GM21825 (cell line): Measurements from ENCODE around the gene LSS.
"Not testable (repeated sequence)": the region's sequence is repeated elsewhere in the genome, so short reads cannot be mapped to it uniquely, and the experiment has no call there.

ENCODE experiments used
- ATAC-seq: cut with Tn5 transposase; IDR thresholded peaks from one replicate; pipeline ENCODE4 v1.9.1; 2021; ENCODE audit warnings: mild to moderate bottlenecking, moderate library complexity; ENCODE audit not compliant: unreplicated experiment

LSS gene

DNA sequence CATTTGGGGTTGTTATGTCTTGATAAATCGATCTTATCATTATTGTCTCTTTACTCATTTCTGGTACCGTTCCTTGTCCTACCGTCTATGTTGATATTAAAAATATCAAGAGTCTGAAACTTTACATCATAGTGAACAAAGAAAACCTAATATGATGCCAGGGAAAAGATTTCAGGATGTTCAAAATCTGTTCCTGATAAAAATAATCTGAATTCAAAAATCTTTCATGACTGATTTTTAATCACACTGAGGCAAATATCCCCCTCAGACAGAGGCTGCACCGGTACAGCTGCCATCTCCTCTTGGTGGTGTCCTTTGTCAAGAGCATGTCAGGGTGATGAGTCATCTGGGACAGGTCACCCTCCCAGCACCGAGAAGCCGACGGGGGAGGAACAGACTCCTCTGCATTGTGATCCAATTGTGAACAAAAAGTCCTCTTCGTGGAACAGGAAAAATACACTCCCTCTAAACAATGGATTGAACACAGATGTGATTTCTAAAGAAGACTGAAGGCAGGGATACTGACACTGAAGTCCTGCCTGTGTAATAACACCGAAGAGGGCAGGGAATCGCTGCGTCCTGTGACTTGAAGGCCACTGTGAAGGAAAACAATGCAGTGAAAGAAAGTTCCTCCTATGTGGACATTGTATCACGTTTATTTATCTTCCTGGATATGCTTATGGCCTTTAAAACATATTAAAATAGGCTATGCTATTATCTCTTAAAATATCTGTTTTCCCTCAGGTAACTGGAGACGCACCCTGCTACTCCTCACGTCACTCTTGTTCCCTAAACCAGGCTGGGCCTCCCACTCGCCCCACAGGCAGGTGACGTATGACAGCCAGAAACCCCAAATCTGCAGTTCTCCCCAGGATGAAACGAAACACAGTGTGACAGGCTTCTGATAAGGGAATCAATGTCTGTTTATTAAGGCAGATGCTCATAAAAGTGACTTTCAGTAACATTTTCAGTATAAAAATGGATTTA is 40.1 kb downstream of the LSS start:
- no peak for ATAC-seq

GRCh38 chr21:46187814-46188213 is 40.8 kb downstream of the LSS start:
- ATAC-seq: no peak

DNA sequence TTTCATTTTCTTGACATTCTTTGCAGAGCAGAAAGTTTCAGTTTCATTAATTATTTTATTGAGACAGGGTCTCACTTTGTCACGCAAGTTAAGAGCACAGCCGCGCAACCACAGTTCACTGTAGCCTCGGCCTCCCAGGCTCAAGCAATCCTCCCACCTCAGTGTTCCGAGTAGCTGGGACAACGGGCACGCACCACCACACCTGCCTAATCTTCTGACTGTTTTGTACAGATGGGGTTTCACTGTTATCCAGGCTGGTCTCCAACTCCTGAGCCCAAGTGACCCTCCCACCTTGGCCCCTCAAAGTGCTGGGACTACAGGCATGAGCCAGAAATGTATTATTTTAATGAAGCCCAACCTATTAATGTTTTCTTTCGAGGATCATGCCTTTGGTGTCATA is 41.3 kb downstream of the LSS start:
- no peak for ATAC-seq

DNA sequence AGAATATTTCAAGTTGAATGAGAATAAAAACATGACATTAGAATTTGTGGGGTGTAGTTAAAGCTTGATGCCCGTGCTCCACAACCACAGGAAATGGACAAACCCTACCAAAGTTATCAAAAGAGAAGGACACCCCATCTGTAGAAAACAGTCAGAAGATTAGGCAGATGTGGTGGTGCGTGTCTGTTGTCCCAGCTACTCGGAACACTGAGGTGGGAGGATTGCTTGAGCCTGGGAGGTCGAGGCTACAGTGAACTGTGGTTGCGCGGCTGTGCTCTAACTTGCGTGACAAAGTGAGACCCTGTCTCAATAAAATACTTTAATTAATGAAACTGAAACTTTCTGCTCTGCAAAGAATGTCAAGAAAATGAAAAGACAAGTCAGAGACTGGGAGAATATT is 42.9 kb downstream of the LSS start:
- no peak for ATAC-seq

DNA sequence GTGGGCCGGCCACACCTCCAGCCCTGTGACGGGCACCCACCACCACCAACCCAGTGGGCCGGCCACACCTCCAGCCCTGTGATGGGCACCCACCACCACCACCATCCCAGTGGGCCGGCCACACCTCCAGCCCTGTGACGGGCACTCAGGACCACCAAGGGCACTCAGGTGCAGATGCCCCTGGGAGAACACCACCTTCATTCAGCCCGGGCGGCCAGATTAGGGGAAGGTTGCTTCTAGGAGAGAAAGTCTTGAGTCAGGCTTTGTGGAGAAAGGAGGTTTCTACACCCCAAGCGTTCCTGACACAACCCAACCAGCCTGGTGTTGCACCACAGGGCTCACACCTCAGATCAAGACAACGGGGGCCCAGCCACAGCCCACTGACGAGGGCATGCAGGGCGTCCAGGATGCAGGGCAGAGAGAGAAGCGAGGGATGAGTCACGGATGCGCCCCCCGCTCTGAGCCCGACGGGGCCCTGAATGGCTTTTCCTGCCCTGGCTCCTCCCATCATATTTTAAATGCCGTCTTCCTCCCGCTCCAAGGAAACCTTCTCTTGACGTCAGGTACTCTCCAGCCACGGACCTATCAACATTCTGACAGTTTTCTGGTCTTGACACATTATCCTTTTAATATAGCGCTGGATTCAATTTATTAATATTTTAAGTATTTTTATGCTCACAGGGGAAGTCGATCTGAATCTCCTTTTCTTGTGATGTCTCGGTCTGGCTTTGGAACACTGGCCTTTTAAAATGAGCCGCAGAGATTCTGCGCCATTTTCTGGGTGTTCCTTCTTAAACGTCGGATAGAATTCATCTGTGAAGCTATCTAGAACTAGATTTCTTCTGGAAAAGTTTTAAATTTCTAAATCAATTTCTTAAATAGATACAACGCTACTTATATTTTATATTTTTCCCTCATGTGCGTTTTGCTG is 43.7 kb downstream of the LSS start:
- ATAC-seq: peak; percentile 48

DNA sequence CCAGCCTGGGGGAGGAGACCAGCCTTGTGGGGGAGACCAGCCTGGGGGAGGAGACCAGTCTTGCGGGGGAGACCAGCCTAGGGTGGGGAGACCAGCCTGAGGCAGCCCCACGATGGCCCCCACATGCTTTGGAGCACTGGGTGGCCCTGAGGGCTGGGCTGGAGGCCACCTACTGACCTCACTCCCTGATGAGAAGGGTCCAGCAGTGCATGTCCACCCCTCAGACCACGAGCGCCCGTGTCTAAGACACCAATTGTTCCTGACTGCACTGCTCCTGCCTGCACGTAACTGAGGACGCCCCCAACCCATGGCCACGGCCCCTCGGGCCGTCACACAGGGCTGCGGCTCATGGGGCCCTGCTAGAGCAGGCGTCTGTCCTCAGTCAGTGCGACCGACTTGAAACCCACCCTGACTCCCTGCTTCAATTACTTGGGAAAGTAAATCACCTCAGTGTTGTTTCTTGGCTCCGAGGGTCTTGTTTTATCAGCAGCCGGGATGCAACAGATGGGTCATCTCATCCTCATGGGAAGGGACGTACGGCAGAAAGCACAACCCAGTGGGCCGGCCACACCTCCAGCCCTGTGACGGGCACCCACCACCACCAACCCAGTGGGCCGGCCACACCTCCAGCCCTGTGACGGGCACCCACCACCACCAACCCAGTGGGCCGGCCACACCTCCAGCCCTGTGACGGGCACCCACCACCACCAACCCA is 44.5 kb downstream of the LSS start, which contains the start of gene SPATC1L:
Gene SPATC1L, minus strand, starts transcription at position 550 of the 715 bp plus-strand sequence. CDS start 1,643 bp downstream, outside the sequence.
- ATAC-seq: peak; percentile 46

DNA sequence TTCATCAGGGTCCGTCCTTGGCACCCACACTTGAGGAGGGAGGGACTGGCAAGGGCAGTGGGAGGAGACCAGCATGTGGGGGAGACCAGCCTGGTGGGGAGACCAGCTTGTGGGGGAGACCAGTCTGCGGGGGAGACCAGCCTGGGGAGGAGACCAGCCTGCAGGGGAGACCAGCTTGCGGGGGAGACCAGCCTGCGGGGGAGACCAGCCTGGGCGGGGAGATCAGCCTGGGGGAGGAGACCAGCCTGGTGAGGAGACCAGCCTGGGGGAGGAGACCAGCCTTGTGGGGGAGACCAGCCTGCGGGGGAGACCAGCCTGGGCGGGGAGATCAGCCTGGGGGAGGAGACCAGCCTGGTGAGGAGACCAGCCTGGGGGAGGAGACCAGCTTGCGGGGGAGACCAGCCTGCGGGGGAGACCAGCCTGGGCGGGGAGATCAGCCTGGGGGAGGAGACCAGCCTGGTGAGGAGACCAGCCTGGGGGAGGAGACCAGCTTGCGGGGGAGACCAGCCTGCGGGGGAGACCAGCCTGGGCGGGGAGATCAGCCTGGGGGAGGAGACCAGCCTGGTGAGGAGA is 45.2 kb downstream of the LSS start:
- ATAC-seq: not testable (repeated sequence)

DNA sequence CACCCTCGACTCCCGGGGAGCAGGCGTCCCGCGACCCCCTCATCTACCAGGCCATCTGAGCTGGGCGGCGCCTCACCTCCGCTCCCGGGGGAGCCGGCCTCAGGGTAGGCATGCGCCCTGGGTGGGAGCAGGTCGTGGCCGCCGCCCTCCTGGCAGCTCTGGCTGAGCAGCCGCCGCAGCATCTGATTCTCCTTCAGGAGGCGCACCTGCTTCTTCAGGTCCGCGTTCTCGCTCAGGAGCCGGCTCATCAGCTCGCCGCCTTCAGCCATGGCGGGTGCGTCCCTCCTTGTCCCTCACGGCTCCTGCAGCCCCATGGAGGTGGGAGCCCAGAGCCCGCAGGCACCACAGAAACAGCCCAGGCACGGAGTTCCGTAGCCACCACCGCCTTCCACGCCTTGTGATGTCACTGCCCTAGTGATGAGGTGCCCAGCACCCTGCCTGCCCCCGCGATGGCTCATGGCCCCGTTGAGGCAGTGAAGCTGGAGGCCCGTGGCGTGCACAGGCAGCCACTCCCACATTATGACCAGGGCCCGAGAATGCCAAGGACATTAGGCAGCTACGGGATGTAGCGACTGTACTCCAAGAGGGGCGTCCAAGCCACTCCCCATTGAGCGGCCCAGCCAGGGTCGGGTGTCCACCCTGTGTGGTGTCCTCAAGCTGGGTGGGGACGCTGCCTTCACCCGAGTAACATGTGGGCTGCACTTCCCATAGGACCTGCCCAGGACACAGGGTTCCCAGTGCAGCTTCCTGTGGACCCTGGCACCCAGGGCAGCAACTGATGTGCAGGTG is 45.8 kb downstream of the LSS start:
- no peak for ATAC-seq

DNA sequence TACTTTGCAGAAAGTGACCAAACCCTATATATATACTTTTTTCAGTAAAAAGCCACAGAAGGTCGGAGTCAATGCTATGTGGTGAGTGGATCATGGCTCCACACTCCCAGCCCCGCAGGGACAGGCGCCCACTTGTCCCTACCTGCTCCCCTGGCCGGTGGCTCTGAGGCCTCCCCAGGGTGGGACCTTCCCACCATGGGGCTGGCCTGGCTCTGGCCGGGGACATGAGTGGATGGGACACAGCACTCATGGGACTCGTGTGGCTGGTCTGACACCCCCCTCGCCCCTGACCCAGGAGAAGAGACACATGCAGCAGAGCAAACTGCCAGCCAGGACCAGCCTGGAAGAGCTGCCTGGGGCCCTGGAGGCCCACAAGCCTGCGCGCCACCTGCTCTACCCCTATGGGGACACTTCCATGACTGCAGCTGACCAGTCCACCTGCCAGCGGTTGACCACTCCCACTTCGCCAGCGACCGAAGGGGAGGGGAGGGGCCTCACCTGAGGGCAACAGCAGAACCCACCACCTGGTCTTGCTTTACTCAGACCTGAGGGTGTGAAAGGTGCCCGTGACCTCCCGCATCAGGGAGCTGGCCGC is 46.5 kb downstream of the LSS start:
- ATAC-seq: no peak

GRCh38 chr21:46181436-46181835 is 47.1 kb downstream of the LSS start:
- ATAC-seq: no peak

GRCh38 chr21:46180778-46181391 is 47.7 kb downstream of the LSS start:
- ATAC-seq: no peak

DNA sequence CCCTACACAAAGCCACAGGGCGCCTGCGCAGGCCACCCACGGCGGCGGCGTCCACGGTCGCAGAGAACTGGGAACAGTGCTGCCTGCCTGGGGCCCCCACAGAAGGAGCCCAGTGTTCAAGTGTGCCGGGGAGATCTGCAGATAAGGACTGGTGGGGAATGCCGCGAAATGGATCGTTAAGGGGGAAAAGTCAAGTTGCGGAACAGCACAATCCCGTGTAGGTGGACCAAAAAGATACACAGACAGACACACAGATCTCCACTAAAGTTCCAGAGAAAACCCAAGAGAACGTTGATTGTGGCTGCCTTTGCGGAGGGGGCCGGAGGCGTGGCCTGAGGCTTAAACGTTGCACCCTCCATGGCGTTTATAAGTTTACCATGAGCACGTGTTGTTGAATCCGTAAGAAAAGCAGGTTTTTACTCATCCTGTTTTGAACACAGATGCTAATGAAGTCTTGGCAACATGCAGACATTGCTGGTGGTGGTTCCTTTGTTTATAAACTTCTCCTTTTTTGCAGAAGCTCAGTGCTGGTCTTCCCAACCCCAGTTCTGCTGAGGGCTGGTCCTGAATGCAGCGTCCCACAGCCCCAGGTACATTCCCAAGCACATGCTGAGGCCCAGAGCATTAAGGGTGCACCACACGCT is 48.4 kb downstream of the LSS start:
- no peak for ATAC-seq

DNA sequence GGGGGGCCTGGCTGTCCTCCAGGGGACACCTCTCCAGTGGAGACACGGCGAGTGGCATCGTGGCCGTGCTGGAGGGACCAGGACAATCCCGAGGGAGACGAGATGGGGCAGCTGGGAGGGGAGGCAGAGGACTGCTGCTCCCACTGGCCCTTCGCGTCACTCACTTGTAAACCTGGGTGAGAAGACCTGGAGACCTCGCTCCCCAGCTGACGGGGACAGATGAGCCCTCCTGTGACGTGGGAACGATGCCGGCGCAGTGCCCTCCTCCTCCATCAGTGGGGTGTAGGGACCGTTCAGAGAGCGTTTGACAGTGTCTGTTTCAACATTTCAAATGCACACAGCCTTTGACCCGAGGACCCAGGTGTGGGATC is 48.9 kb downstream of the LSS start:
- ATAC-seq: no peak

- ATAC-seq: no peak
Observed at GRCh38 chr21:46178961-46179360, 49.6 kb downstream of the LSS start.

DNA sequence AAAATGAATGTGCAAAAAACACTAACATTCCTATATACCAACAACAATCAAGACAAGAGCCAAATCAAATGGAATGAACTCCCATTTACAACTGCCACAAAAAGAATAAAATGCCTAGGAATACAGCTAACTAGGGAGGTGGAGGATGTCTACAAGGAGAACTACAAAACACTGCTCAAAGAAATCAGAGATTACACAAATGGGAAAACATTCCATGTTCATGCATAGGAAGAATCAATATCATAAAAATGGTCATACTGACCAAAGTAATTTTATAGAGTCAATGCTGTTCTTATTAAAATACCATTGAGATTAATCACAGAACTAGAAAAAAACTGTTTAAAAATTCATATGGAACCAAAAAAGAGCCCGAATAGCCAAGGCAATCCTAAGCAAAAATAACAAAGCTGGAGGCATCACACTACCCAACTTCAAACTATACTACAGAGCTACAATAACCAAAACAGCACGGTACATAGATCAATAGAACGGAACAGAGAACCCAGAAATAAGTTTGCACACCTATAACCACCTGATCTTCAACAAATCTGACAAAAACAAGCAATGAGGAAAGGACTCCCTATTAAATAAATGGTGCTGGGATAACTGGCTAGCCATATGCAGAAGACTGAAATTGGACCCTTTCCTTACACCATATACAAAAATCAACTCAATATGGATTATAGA is 52.0 kb downstream of the LSS start:
- not testable (repeated sequence) for ATAC-seq

DNA sequence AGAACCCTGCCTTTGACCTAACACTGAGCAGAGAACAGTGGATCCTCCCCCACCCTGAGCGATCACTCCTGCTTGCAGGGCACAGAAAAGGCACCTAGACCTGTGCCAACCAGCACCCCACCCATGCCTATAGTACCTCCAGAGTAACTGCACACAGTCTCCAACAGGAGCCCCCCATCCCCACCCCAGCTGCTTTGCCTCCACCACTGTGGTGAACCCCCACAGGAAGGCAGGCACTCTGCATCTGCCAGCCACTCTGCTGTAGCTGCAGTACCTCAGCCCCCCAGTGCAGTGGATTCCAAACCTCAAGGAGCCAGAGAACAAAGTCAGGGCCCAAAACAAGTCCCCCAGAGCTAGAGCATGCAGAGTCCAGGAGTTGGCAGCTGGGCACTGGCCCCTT is 55.0 kb downstream of the LSS start:
- no peak for ATAC-seq

DNA sequence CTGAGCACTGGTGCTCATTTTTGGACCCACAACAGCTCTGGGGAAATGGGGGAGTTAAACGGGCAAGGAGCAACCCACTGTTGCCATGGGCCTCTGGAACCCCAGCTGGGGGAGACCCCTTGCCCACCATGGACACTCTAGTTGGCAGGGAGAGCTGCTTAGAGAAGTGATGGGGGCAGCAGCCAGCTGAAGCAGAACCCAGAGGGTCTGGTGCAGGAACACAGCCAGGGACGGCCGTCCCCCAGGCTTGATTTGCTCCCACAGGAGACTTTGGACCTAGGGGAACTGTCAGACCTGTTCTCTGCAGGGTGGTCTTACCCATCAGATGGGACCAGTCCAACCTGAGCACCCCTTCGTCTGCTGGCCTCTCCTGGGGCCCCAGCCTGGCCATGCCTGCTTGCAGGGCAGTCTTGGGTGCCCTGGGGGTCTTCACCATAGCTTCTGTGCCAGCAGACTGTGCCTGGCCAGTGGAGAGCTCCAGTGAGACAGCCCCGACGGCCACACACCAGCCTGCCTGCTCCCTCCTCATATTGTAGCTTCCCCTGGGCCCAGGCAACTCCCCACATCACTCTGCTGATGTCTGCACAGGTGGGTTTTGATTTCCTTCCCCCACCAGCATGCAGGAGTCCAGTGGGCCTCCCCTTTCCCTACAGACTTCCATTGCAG is 55.6 kb downstream of the LSS start:
- ATAC-seq: no peak
